Spleen (tissue), 7 donors: ENCODE data around the gene ERCC3.

Experiments
- POLR2AphosphoS5 ChIP-seq, 3 donors: sonication (generic); formaldehyde crosslinking; IDR thresholded peaks; one replicate each; pipeline ENCODE4 v1.5.1; 2017; ENCODE audit warnings: antibody characterized with exemption in 3 of 3
- TF ChIP-seq, protein P1 (sequence below), 11 experiments: fragments of 200-600 bp in 7 of 11; fragments of 450-650 bp in 4 of 11; sonication (generic) in 4 of 11; IDR thresholded peaks in 8 of 11; conservative IDR thresholded peaks in 3 of 11; 1 replicate in 7 of 11; 2 replicates in 4 of 11; pipeline versions ENCODE4 v1.4.0 to v1.8.0; 2016 to 2021; ENCODE audit warnings: antibody characterized with exemption in 11 of 11, inconsistent platforms in 4 of 11, mild to moderate bottlenecking in 1 of 11
- donor health status: DM: no; HTN: no; CAD: no; lungs with moderate emphysema.
- donor health status: DM: no; HTN: no; CAD: no.
- donor health status: DM: no; HTN: no; CAD: no.

DNA sequence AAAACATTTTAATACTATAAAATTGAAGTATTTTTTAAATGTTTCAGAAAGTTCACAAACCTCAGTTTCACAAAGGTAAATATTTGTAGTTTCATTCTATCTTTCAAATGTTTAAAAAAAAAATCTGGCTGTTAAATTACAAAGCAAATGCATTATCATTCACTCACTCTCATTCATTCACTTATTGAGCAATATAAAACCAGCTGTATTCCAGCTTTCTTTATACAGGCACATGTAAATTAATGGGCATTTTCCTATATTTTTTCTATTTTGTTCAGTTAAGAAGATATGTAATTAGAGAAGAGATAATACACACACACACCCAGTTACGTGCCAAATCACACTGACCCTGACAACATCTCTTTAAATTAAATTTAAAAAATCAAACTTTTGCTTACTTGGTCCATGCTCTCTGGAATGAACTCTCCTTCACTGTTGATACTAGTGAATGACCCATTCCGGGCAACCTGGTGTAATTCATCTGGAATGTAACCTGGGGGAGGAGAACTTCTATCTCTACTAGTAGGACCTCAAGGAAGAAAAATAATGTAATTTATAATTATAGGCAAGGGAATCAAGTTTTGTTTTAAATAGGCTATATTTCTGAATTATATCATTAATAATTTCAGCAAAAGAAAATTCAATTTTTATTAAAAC lies 32.5 kb upstream of the ERCC3 start:
- TF ChIP-seq, protein P1, sequence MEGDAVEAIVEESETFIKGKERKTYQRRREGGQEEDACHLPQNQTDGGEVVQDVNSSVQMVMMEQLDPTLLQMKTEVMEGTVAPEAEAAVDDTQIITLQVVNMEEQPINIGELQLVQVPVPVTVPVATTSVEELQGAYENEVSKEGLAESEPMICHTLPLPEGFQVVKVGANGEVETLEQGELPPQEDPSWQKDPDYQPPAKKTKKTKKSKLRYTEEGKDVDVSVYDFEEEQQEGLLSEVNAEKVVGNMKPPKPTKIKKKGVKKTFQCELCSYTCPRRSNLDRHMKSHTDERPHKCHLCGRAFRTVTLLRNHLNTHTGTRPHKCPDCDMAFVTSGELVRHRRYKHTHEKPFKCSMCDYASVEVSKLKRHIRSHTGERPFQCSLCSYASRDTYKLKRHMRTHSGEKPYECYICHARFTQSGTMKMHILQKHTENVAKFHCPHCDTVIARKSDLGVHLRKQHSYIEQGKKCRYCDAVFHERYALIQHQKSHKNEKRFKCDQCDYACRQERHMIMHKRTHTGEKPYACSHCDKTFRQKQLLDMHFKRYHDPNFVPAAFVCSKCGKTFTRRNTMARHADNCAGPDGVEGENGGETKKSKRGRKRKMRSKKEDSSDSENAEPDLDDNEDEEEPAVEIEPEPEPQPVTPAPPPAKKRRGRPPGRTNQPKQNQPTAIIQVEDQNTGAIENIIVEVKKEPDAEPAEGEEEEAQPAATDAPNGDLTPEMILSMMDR (IDR thresholded peaks at IDR 0.05 in 8 of 11, conservative IDR thresholded peaks at IDR 0.05 in 3 of 11) = no peak
- TF ChIP-seq POLR2AphosphoS5 (IDR thresholded peaks at IDR 0.05) = no peak
